ENCODE results near the gene TRIM71. TPM values are rescaled to one million over a fixed set of nuclear protein-coding genes. Genes with fewer than 3 reads are reported as not detected.
"Not testable (repeated sequence)": the region's sequence is repeated elsewhere in the genome, so short reads cannot be mapped to it uniquely, and the experiment has no call there.

The TRIM71 gene
- total RNA-seq, 1 donor from 2014 or later = 2.2 TPM

GRCh38 chr3:32940726-32941125, 122.9 kb downstream of the TRIM71 start:
- no peak overlapping the region for H3K4me3 ChIP-seq

GRCh38 chr3:32945136-32945535, 127.3 kb downstream of the TRIM71 start:
- TF ChIP-seq CTCF (IDR thresholded peaks at IDR 0.05) = no peak
- Histone ChIP-seq H3K9me3 (no peaks in the 10 kb centered on the region), H3K4me1 (no peaks in the 10 kb centered on the region), H3K27ac (no peak overlapping the region), H3K36me3 (no peaks in the 10 kb centered on the region), H3K27me3 (no peaks in the 10 kb centered on the region), H3K4me3 (no peak overlapping the region)
- intact Hi-C loops (cut with DNase I) = no loop called here
- DNase-seq (no peak), ATAC-seq (no peak)

More at GRCh38 chr3:32940726-32941125, 122.9 kb downstream of the TRIM71 start:
- TF ChIP-seq CTCF (IDR thresholded peaks at IDR 0.05) = no peak
- peak; percentile 25 for DNase-seq
- no peaks in the 10 kb centered on the region for H3K27me3 ChIP-seq
- H3K4me1 ChIP-seq = no peaks in the 10 kb centered on the region
- no peak for ATAC-seq
- H3K27ac ChIP-seq = no peak overlapping the region
- no peaks in the 10 kb centered on the region for H3K36me3 ChIP-seq
- intact Hi-C loops (cut with DNase I) = no loop called here
- H3K9me3 ChIP-seq = no peaks in the 10 kb centered on the region

- H3K4me3 ChIP-seq; H3K36me3 ChIP-seq; H3K4me1 ChIP-seq; H3K27me3 ChIP-seq; H3K9me3 ChIP-seq; ATAC-seq; intact Hi-C loops (cut with DNase I); H3K27ac ChIP-seq: not testable (repeated sequence)
- DNase-seq = peak; percentile 26
These were observed 127.8 kb downstream of the TRIM71 start for GRCh38 chr3:32945598-32945997.

GRCh38 chr3:32946973-32947788, 129.4 kb downstream of the TRIM71 start:
- TF ChIP-seq CTCF (IDR thresholded peaks at IDR 0.05) = no peak
- Histone ChIP-seq H3K4me3 (no peak overlapping the region), H3K27me3 (no peaks in the 10 kb centered on the region), H3K9me3 (no peaks in the 10 kb centered on the region), H3K36me3 (no peaks in the 10 kb centered on the region), H3K27ac (no peak overlapping the region), H3K4me1 (no peaks in the 10 kb centered on the region)
- intact Hi-C loops (cut with DNase I) = no loop called here
- DNase-seq = no peak
- ATAC-seq = no peak

Other genes with a start within 250 kb of the TRIM71 start
- gene DYNC1LI1, start 247.1 kb upstream of the TRIM71 start, total RNA-seq = 37.8 TPM
- gene CNOT10, start 132.8 kb upstream of the TRIM71 start, total RNA-seq = 30.1 TPM
- 1.2 TPM for gene CCR4, start 133.6 kb downstream of the TRIM71 start, total RNA-seq